Sigmoid colon (tissue), 4 donors: ENCODE data around the gene CTDP1.

Experiments used
- EP300 ChIP-seq, 4 donors: sonication (generic); formaldehyde crosslinking; IDR thresholded peaks; one replicate each; pipeline ENCODE4 v1.6.1; 2017; ENCODE audit warnings: antibody characterized with exemption in 4 of 4
- POLR2A ChIP-seq, 2 donors: fragments of 450-650 bp; IDR thresholded peaks; one replicate each; pipeline ENCODE4 v1.6.1; 2016; ENCODE audit warnings: antibody characterized with exemption in 2 of 2, mild to moderate bottlenecking in 2 of 2, moderate library complexity in 2 of 2
- POLR2AphosphoS5 ChIP-seq, 4 donors: sonication (generic); formaldehyde crosslinking; IDR thresholded peaks; one replicate each; pipeline ENCODE4 v1.6.1; 2017; ENCODE audit warnings: antibody characterized with exemption in 4 of 4
- TF ChIP-seq, protein P1 (sequence below), 4 experiments: fragments of 450-650 bp in 3 of 4; fragments of 200-600 bp in 1 of 4; IDR thresholded peaks; one replicate each; pipeline ENCODE4 v1.5.1; 2016 to 2019; ENCODE audit warnings: antibody characterized with exemption in 4 of 4, mild to moderate bottlenecking in 3 of 4, moderate library complexity in 2 of 4

DNA sequence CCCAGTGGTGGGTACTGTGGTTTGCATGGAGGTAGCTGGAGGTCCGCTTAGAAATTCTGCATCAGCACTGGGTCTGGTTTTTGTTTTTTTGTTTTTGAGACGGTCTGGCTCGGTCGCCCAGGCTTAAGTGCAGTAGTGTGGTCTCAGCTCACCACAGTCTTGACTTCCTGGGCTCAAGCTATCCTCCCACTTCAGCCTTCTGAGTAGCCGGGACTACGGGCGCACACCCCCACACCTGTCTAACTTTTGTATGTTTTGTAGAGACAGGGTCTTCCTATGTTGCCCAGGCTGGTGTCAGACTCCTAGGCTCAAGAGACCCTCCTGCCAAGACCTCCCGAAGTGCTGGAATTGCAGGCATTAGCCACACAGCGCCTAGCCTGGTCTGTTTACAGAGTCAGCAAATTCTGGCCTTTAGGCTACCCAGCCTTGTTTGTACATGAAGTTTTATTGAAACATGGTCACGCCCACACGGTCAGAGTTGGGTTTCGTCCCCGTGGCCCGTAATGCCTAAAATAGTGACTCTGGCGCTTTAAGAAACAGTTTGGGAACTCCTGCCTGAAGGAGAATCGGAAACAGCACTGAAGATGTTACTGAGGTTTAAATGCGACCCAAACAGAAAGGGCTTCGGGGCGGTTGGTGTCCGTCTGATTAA is 32.7 kb downstream of the CTDP1 start:
- TF ChIP-seq, protein P1, sequence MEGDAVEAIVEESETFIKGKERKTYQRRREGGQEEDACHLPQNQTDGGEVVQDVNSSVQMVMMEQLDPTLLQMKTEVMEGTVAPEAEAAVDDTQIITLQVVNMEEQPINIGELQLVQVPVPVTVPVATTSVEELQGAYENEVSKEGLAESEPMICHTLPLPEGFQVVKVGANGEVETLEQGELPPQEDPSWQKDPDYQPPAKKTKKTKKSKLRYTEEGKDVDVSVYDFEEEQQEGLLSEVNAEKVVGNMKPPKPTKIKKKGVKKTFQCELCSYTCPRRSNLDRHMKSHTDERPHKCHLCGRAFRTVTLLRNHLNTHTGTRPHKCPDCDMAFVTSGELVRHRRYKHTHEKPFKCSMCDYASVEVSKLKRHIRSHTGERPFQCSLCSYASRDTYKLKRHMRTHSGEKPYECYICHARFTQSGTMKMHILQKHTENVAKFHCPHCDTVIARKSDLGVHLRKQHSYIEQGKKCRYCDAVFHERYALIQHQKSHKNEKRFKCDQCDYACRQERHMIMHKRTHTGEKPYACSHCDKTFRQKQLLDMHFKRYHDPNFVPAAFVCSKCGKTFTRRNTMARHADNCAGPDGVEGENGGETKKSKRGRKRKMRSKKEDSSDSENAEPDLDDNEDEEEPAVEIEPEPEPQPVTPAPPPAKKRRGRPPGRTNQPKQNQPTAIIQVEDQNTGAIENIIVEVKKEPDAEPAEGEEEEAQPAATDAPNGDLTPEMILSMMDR (IDR thresholded peaks at IDR 0.05), result no peak
- TF ChIP-seq POLR2A (IDR thresholded peaks at IDR 0.05), result no peak
- TF ChIP-seq EP300 (IDR thresholded peaks at IDR 0.05), result no peak
- TF ChIP-seq POLR2AphosphoS5 (IDR thresholded peaks at IDR 0.05), result no peak
